OCI-LY3 (cell line): Measurements from ENCODE around the gene CIAPIN1.

ENCODE experiments used
- H2AFZ ChIP-seq: fragments of 200-600, 300-600 bp; shearing (Covaris generic); 2 replicates; pipeline ENCODE4 v1.6.0; 2014; ENCODE audit warnings: antibody characterized with exemption, low read depth, low read length
- H3K27ac ChIP-seq: fragments of 200-600, 300-600 bp; sonication (generic); 2 replicates; pipeline ENCODE4 v1.5.1; 2014; ENCODE audit warnings: mild to moderate bottlenecking, low read length, moderate library complexity, mixed read lengths
- H3K27me3 ChIP-seq: fragments of 200-600, 300-600 bp; sonication (generic); 2 replicates; pipeline ENCODE4 v1.6.1; 2014; ENCODE audit warnings: low read depth, low read length, mixed read lengths
- H3K36me3 ChIP-seq: fragments of 200-600, 300-600 bp; sonication (generic); replicated peaks from 2 replicates; pipeline ENCODE3; 2014; ENCODE audit warnings: low read depth, low read length, mixed read lengths
- H3K4me1 ChIP-seq: fragments of 300-600, 200-600 bp; sonication (generic); 2 replicates; pipeline ENCODE4 v1.6.1; 2014; ENCODE audit warnings: low read length, mixed read lengths
- H3K4me2 ChIP-seq: fragments of 200-600, 300-600 bp; sonication (generic); 2 replicates; pipeline ENCODE4 v1.6.1; 2014; ENCODE audit warnings: low read length, mixed read lengths
- H3K4me3 ChIP-seq: fragments of 300-600, 200-600 bp; sonication (generic); 2 replicates; pipeline ENCODE4 v1.5.1; 2014; ENCODE audit warnings: antibody characterized with exemption, mild to moderate bottlenecking, low read length, moderate library complexity
- H3K79me2 ChIP-seq: fragments of 300-600, 200-600 bp; shearing (Covaris generic); 2 replicates; pipeline ENCODE4 v1.6.1; 2014; ENCODE audit warnings: mild to moderate bottlenecking, low read length, mixed read lengths
- H3K9ac ChIP-seq: fragments of 300-600, 200-600 bp; shearing (Covaris generic); 2 replicates; pipeline ENCODE4 v1.6.0; 2014; ENCODE audit warnings: mild to moderate bottlenecking, low read length, moderate library complexity
- H3K9me3 ChIP-seq: fragments of 200-600, 300-600 bp; shearing (Covaris generic); 2 replicates; pipeline ENCODE4 v1.6.1; 2014; ENCODE audit warnings: low read length, mixed read lengths; ENCODE audit not compliant: insufficient read depth
- H4K20me1 ChIP-seq: fragments of 200-600, 300-600 bp; sonication (generic); 2 replicates; pipeline ENCODE4 v1.6.1; 2016; ENCODE audit warnings: low read length, mixed read lengths; ENCODE audit not compliant: insufficient read depth
- EZH2phosphoT487 ChIP-seq: fragments of 200-600 bp; shearing (Covaris generic); IDR thresholded peaks from 2 replicates; pipeline ENCODE4 v1.6.1; 2018; ENCODE audit warnings: antibody characterized with exemption, mixed run types, low read depth
- TF ChIP-seq, protein P1 (sequence below): fragments of 200-600, 300-600 bp; sonication (generic); IDR thresholded peaks from 2 replicates; pipeline ENCODE4 v1.5.1; 2014; ENCODE audit warnings: antibody characterized with exemption, low read length, low read depth

CIAPIN1 gene

DNA sequence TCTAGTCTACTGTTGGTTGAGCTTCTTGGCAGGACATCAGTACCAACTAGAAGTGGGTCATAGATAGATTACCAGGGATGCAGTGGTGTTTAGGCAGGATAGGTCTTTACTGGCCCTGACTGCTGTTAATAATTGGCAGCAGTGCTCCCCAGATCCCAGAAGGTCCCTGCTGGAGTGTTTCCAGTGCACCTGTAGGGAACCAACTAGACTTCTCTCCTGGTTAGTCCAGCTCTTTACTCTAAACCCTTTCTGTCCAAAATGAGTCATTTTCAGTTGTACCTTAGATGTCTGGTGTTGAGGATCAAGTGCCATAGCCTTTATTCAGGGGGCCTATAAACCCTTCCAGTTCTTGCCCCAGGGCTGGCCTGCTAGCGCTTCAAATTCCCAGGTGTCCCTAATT lies 24.0 kb upstream of the CIAPIN1 start:
- Histone ChIP-seq H3K27ac (no peak overlapping the region), H3K4me2 (no peak overlapping the region), H3K9ac (no peak overlapping the region), H3K36me3 (peaks cover 50% of the 10 kb centered on the region), H4K20me1 (0 out of 2 replicates have a peak, but pooled peaks cover 3% of the 10 kb centered on the region), H3K4me3 (no peak overlapping the region), H3K9me3 (no peaks in the 10 kb centered on the region), H3K27me3 (no peaks in the 10 kb centered on the region), H3K79me2 (no peaks in the 10 kb centered on the region), H3K4me1 (peaks cover 6% of the 10 kb centered on the region), H2AFZ (no peak overlapping the region)
- TF ChIP-seq, protein P1, sequence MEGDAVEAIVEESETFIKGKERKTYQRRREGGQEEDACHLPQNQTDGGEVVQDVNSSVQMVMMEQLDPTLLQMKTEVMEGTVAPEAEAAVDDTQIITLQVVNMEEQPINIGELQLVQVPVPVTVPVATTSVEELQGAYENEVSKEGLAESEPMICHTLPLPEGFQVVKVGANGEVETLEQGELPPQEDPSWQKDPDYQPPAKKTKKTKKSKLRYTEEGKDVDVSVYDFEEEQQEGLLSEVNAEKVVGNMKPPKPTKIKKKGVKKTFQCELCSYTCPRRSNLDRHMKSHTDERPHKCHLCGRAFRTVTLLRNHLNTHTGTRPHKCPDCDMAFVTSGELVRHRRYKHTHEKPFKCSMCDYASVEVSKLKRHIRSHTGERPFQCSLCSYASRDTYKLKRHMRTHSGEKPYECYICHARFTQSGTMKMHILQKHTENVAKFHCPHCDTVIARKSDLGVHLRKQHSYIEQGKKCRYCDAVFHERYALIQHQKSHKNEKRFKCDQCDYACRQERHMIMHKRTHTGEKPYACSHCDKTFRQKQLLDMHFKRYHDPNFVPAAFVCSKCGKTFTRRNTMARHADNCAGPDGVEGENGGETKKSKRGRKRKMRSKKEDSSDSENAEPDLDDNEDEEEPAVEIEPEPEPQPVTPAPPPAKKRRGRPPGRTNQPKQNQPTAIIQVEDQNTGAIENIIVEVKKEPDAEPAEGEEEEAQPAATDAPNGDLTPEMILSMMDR = no peak
- no peak for TF ChIP-seq EZH2phosphoT487

GRCh38 chr16:57470711-57471110 lies 23.5 kb upstream of the CIAPIN1 start:
- Histone ChIP-seq H3K9ac (no peak overlapping the region), H3K27ac (no peak overlapping the region), H3K9me3 (no peaks in the 10 kb centered on the region), H3K4me2 (no peak overlapping the region), H3K4me1 (peaks cover 1% of the 10 kb centered on the region), H3K79me2 (no peaks in the 10 kb centered on the region), H4K20me1 (0 out of 2 replicates have a peak, but pooled peaks cover 3% of the 10 kb centered on the region), H2AFZ (no peak overlapping the region), H3K27me3 (no peaks in the 10 kb centered on the region), H3K36me3 (peaks cover 55% of the 10 kb centered on the region), H3K4me3 (no peak overlapping the region)
- no peak for TF ChIP-seq EZH2phosphoT487
- TF ChIP-seq, protein P1 = no peak

DNA sequence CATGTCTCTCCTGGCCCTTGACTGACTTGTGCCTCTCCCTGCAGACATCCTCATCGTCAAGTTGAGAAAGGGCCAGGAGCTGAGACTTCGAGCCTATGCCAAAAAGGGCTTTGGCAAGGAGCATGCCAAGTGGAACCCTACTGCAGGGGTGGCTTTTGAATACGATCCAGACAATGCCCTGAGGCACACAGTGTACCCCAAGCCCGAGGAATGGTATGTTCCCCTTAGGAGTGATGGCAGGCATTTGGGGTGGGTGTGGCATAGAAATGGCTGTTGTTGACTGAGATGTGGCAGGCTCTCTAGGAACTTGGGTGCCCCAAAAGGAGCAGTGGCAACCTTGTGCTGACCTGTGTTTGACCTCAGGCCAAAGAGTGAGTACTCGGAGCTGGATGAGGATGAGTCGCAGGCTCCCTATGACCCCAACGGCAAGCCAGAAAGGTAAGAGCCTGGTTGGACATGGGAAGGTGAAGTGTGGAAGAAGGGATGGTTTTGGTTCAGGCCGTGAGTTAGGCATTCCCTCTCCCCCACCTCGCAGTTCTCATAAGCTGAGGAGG lies 22.8 kb upstream of the CIAPIN1 start:
- no peaks in the 10 kb centered on the region for H3K9me3 ChIP-seq
- no peak overlapping the region for H3K4me2 ChIP-seq
- no peak overlapping the region for H3K9ac ChIP-seq
- no peak overlapping the region for H3K4me3 ChIP-seq
- no peaks in the 10 kb centered on the region for H3K27me3 ChIP-seq
- H3K36me3 ChIP-seq = peaks cover 61% of the 10 kb centered on the region
- H3K27ac ChIP-seq = no peak overlapping the region
- no peaks in the 10 kb centered on the region for H3K4me1 ChIP-seq
- no peak for TF ChIP-seq EZH2phosphoT487
- TF ChIP-seq, protein P1 = no peak
- H4K20me1 ChIP-seq = 0 out of 2 replicates have a peak, but pooled peaks cover 3% of the 10 kb centered on the region
- H2AFZ ChIP-seq = no peak overlapping the region
- no peaks in the 10 kb centered on the region for H3K79me2 ChIP-seq

- Histone ChIP-seq H3K27ac (no peak overlapping the region), H3K4me1 (no peaks in the 10 kb centered on the region)
Measured at GRCh38 chr16:57469046-57469445, 21.9 kb upstream of the CIAPIN1 start.

More at GRCh38 chr16:57469046-57469445, 21.9 kb upstream of the CIAPIN1 start:
- Histone ChIP-seq H3K36me3 (peaks cover 69% of the 10 kb centered on the region), H3K27me3 (no peaks in the 10 kb centered on the region), H2AFZ (no peak overlapping the region), H4K20me1 (0 out of 2 replicates have a peak, but pooled peaks cover 3% of the 10 kb centered on the region), H3K79me2 (peaks cover 3% of the 10 kb centered on the region), H3K4me2 (no peak overlapping the region), H3K9me3 (no peaks in the 10 kb centered on the region), H3K4me3 (no peak overlapping the region), H3K9ac (no peak overlapping the region)
- TF ChIP-seq EZH2phosphoT487 = no peak
- TF ChIP-seq, protein P1 = no peak
